NCI-H2196 treated with DMSO at 0.1 percent for 48 hours (cell line): ENCODE data around the gene EID3.
"Not testable (repeated sequence)": the region's sequence is repeated elsewhere in the genome, so short reads cannot be mapped to it uniquely, and the experiment has no call there.

Experiments
- DNase-seq: peaks from one replicate; lab custom pipeline; 2025; ENCODE audit not compliant: unreplicated experiment; lab: John Stamatoyannopoulos, UW

EID3 gene

GRCh38 chr12:104288635-104289274 lies 14.8 kb upstream of the EID3 start:
- DNase-seq: peak; percentile 68

DNA sequence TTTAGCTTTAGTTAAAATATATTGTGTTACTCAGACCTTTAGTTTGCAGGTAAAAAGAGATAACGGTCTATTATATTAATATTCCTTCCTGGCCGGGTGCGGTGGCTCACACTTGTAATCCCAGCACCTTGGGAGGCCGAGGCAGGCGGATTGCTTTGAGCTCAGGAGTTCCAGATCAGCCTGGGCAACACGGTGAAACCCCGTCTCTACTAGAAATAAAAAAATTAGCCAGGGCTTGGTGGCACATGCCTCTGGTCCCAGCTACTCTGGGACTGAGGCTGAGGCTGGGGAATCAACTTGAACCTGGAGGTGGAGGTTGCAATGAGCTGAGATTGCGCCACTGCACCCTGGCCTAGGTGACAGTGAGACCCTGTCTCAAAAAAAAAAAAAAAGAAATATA lies 13.2 kb upstream of the EID3 start:
- DNase-seq: no peak

- DNase-seq: no peak
These were observed 12.7 kb upstream of the EID3 start for GRCh38 chr12:104290855-104291254.

DNA sequence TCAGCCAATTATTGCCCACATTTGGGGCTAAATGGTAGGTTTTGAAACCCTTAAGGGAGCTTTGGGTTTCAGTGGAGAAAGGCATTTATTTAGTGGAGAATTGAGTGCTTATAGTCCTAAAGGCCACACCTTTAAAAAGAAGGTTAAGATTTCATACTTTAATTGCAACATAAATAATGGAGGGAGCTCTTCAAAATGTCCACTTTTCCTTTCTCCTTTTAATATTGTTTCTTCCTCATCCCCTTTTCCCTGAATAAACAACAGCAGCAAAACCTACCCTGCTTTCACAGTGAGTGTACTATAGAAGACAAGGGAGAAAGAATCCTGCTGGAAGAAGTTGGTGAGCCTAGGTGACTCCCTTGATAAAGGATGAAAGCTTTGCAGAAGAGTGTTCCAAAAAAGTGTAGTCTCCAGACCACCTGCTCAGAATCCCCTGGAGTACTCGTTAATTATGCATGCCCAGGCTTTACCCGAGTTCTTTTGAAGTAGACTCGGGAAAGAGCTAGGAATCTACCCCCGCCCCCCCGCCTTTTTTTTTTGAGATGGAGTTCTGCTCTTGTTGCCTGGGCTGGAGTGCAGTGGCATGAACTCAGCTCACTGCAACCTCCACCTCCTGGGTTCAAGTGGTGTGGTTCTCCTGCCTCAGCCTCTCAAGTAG lies 11.5 kb upstream of the EID3 start:
- no peak for DNase-seq

DNA sequence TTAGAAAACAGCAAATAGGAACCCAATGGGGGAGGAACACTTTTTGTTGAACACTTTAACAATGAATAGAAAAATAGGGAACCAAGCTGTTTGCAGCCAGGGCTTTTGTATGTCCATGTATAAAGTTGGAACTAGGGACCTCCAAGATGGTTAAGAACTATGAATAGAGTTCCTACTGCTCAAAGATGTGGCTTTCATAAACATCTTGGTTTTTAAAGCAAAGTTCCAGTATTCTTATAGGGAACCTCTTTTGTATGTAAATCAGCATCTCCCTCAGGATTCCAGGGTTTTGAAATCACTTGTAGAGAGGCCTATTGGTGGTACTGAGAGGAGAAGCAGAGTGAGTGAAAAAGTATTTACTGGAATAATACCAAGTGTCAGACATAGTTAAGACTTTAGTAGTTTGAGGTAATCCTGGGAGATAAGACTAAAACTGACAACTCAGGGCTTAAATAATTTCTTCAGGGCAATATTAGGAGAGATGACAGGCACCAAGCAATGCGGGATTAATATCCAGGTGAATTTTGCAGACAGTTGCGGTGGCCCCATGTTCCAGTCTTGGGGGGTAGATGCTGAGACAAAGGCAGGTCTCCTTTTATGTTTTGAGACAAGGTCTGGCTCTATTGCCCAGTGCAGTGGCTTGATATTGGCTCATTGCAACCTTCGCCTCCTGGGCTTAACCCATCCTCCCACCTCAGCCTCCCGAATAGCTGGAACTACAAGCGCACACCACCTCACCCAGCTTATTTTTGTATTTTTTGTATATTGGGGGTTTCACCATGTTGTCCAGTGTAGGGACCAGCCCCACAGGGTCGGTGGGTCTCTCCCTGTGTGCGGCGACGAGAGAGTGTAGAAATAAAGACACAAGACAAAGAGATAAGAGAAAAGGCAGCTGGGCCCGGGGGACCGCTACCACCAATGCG lies 10.4 kb upstream of the EID3 start:
- DNase-seq: no peak

GRCh38 chr12:104294158-104294859 lies 9.2 kb upstream of the EID3 start:
- not testable (repeated sequence) for DNase-seq

DNA sequence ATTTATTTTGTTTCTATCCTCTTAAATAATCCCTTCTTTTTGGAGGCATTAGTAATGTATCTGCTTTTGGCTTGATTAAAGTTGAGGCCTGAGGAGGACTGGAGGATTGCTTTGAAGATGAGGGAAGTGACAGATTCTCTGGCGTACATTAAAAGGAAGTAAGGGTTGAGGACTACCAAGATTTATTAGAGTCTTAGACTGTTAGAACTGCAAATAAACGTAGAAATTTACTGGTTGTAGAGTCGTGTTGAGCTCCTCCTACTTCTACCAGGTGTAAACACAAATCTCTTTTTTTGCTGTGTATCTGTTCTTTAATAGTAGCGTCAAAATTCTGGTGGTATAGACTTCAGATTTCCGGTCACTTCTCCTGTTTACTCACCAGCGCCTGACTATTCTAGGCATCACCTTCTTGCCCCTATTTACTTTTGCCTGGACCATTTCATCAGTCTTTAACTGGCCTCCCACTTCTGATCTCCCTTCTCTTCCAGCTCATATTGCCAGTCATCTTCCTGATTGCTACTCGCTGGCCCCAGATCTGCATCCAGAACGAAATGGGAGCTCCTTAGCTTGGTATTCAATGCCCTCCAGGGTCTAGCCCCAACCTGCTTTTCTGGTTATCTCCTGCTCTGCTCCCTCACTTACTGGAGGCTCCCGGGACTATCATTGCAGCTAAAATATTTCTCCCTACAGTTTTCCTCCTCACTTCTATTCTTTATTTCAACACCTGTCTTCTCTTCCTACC lies 8.4 kb upstream of the EID3 start:
- DNase-seq: no peak

GRCh38 chr12:104295954-104296353 lies 7.6 kb upstream of the EID3 start:
- DNase-seq: no peak

DNA sequence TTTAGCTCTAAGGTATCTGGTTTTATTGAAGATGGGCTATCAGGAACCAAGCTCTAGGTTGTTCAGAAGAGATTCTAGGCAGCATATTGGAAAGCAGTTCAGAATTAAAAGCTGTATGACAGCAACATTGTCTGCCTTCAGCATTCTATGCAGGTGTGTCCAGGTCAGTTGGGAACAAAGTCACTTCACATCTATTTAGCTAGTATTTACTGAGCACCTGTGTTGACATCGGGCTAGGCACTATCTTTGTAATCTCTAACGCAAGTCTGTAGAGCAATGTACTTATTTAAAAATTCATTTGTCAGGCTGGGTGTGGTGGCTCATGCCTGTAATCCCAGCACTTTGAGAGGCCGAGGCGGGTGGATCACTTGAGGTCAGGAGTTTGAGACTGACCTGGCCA lies 6.8 kb upstream of the EID3 start:
- DNase-seq: no peak

- no peak for DNase-seq
These were observed 5.9 kb upstream of the EID3 start for GRCh38 chr12:104297477-104298113.

DNA sequence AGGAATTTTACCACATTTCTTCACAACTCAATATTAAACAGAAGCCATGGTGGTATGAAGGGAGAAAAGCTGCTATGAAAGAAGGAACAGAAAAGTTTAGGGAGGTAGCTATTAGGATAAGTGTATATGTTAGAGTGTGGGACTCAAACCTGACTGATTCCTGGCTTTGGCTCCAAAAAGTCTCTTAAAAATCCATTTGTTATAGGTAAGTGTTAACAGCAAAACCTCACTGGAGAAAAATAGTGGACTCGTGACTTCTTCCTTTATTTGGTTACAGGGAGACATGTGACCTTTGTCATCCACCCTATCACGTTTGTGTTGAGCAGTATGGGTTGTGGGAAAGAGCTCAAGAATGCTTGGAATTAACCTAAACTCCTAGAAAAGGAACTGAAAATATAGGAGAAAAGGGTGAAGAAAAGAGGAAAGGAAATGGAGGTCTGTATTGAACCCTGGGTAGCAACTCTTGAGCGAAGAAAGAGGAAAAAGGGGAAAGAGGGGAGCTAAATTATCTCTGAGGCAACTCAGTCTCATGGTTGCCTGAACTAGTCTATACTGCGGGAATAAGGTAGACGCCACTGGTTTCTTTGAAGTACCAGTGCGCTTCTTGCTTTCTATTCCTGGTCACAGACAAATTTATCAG lies 3.6 kb upstream of the EID3 start:
- DNase-seq: no peak

DNA sequence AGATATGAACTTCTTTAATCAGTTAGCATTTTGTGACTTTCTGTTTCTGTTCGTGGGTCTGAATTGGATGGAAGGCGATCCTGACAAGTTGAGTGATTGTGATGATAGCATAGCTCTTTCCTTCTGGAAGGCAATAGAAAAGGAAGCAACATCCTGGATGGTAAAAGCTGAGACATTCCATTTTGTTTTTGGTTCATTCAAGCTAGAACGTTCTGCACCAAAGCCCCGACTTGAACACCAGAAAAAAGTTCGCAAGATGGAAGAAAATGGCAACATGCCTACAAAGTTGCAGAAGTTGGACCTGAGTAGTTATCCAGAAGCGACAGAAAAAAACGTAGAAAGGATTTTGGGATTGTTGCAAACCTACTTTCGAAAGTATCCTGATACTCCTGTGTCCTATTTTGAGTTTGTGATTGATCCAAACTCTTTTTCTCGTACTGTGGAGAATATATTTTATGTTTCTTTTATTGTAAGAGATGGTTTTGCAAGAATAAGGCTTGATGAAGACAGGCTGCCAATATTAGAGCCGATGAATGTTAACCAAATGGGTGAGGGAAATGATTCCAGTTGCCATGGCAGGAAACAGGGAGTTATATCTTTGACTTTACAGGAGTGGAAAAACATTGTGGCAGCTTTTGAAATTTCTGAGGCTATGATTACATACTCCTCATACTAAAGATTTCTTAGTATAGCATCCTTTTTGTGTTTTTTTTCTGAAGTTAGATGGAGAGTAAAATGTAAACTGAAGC lies 896 bp downstream of the EID3 start:
- no peak for DNase-seq

- DNase-seq: no peak
These were observed 1.8 kb downstream of the EID3 start for GRCh38 chr12:104305349-104305748.

- DNase-seq: no peak
These were observed 2.8 kb downstream of the EID3 start for GRCh38 chr12:104306376-104306775.

- DNase-seq: no peak
These were observed 3.6 kb downstream of the EID3 start for GRCh38 chr12:104306943-104307654.

DNA sequence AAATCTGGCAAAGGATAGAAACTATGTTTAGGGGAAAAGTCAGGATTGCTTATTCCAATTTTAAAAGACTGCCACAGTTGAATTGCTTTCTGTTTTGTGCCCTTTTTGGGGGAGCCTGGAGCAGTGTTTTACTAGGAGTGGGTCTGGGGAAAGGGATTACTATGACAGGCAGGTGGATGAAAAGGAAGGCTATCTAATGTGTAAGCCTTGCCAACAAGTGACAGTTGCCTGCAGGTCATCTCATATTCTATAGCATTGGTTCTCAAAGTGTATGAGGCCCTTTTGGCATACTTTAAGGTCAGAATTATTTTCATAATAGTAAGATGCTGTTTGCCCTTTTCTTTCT lies 4.1 kb downstream of the EID3 start:
- no peak for DNase-seq

DNA sequence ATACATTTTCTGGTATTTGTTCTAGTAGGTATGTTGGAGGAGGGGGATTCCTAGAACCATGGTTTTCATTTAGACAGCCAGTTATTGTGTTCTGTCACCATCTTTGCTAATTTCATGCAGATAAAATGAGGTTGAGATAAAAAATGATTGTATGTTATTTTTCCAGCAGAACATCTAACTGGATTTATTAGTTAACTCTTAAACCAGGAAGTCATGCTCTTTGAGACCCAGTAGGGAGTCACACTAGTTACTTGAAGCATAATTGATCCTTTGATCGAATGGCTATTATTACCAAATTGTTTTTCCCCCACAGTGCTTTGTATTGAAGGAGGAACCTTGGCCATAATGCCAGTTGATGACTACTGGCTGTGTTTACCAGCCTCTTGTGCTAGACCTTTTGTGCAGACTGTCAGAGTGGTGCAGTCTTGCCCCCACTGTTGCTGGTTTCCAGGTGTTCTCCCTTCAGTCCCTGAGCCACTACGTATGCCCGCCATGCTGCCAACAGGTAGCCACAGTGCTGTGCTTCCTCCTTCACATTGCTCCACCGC lies 6.0 kb downstream of the EID3 start:
- no peak for DNase-seq
